ENCODE measurements around the gene CCDC138. TPM values are rescaled to one million over a fixed set of nuclear protein-coding genes. Genes with fewer than 3 reads are reported as not detected.

CCDC138 gene
- total RNA-seq, 4 donors from 2014 or later: 4.2 to 9.2 (median 6.5) TPM

DNA sequence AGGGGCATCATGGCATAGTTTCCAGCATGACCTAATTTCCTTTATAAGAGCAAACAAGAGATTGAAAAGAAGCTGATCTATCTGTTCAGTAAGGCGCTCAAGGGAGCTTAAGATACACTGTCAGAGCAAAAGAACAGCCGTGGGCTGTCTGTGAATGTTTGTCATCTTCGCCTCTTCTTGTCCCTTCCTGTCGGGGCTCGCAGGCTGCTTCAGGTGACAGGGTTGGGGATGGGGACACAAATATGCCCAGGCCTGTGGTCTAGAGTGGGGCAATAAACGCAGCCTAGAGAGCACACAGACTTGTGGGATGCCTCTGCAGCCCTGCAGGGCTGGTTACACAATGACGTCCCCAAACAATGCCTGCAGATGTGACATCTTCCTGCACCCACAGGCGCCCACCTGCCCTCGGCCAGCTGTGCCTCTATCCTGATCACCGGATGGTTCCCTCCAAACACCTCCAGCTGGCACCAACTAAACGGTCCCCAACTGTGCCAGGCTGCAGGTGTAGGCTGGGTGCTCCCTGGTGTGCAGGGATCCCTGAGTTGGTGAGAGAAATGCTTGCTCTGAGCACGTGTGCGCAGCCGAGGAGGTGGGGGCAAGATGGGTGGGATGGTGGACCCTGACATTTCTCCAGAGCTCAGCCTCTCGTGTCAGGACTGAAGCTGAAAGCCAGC, 129.7 kb downstream of the CCDC138 start:
- DNase-seq: no peak
- intact Hi-C loops (cut with DNase I): no loop called here

DNA sequence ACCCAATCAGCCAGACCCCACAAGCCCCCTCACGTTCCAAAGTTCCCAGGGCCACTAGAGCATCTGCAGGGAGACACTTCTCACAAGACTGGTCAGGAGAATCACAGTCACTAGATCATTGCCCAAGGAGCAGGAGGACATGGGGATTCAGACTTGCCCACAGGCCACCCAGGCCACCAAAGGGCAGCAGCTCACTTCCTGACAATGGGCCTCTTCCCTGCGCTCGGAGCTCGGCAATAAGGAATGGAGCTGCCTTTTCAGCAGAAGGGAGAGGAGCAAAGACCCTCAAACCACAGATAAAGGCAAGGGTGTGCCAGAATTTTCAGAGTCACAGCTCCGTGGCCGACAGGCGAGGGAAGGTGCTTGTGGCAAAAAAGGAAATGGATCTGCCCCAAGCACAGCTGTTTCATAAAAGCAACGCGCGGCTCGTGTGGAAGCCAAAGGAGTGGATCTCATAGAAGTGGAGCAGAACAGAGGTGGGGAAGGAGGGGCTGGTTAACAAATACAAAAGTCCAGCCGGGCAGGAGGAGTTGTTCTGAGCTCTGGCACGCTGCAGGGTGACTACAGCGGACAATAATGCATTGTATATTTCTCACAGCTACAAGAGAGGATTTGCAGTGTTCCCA, 130.3 kb downstream of the CCDC138 start:
- WGBS, 2 donors: 13 to 29% methylated on average over 10 to 14 of the region's 14 CpGs
- TF ChIP-seq POLR2A (IDR thresholded peaks at IDR 0.05): no peak
- TF ChIP-seq, protein P1, sequence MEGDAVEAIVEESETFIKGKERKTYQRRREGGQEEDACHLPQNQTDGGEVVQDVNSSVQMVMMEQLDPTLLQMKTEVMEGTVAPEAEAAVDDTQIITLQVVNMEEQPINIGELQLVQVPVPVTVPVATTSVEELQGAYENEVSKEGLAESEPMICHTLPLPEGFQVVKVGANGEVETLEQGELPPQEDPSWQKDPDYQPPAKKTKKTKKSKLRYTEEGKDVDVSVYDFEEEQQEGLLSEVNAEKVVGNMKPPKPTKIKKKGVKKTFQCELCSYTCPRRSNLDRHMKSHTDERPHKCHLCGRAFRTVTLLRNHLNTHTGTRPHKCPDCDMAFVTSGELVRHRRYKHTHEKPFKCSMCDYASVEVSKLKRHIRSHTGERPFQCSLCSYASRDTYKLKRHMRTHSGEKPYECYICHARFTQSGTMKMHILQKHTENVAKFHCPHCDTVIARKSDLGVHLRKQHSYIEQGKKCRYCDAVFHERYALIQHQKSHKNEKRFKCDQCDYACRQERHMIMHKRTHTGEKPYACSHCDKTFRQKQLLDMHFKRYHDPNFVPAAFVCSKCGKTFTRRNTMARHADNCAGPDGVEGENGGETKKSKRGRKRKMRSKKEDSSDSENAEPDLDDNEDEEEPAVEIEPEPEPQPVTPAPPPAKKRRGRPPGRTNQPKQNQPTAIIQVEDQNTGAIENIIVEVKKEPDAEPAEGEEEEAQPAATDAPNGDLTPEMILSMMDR (IDR thresholded peaks at IDR 0.05): no peak
- Histone ChIP-seq H3K4me3 (no peak overlapping the region), H3K9me3 (no peaks in the 10 kb centered on the region), H3K27me3 (no peaks in the 10 kb centered on the region), H3K36me3 (no peaks in the 10 kb centered on the region), H3K4me1 (peaks cover 0 to 47% (median 22%) of the 10 kb centered on the region in 3 donors), H3K27ac (peak overlapping the region in 3 of 4 donors; percentile 50 to 77 (median 53))
- DNase-seq: no peak
- intact Hi-C loops (cut with DNase I): no loop called here

More for the DNA sequence above, 129.7 kb downstream of the CCDC138 start:
- no peaks in the 10 kb centered on the region for H3K27me3 ChIP-seq
- H3K27ac ChIP-seq: peak overlapping the region in 2 of 4 donors; percentile 53 to 77
- no peaks in the 10 kb centered on the region for H3K9me3 ChIP-seq
- TF ChIP-seq POLR2A (IDR thresholded peaks at IDR 0.05): no peak
- TF ChIP-seq, protein P1 (IDR thresholded peaks at IDR 0.05): no peak
- no peak overlapping the region for H3K4me3 ChIP-seq
- peaks cover 0 to 41% (median 16%) of the 10 kb centered on the region in 3 donors for H3K4me1 ChIP-seq
- WGBS, 2 donors: 35 to 42% methylated on average over 8 to 9 of the region's 15 CpGs
- H3K36me3 ChIP-seq: no peaks in the 10 kb centered on the region

DNA sequence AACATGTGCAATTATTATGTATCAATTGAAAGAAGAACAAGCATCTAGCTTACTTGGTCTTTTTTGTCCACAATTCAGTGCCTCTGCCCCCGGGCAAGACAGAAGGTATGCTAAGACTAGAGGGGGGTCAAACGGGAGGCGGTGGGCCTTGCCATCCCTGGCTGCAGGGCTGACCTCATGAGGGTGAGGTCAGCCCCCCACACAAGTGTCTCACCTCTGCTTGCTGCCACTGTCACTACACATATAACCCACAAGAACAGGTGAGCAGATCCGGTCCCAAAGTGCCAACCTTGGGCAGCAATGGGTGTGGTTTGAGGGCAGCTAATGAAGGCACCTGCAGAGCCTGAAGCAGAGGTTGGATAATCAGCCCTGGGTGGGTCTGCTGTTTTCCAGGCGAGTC, 131.0 kb downstream of the CCDC138 start:
- 46 to 57% methylated on average over 4 of the region's 5 CpGs for WGBS, 2 donors

DNA sequence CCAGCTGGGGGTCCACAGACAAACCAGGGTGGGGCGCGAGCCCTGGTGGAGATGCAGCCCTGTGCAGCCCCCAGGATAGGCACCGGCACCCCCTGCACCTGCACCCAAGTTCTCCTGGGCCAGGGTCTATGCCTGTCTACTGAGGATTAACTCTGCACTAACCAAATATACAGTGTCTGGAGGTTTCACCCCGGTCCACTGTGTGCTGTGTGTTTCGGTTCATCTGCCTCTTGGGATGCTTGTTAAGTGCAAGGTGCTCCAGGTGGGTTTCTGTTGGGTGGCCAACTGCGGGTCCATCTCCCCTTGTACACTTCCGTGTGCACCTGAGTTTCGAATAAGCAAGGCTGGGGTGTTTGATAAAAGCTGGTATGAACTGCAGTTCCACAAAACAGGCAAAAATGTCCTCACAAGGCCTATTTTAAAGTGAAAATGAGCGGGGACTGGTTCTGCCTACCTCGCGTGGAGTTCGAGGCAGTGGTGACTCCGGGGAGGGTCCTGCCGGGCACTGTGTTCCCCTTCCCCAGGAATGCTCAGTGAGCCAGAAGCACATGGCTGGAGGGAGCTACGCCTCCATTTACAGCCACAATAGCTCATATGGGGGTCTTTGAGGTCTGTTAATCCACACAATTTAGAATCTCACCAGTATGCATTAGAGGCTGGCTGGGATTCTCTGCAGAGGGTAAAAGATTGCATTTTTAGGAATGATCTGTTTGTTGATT, 131.7 kb downstream of the CCDC138 start:
- no peak overlapping the region for H3K27ac ChIP-seq
- H3K36me3 ChIP-seq: no peaks in the 10 kb centered on the region
- DNase-seq: no peak
- peaks cover under 1 to 60% (median 32%) of the 10 kb centered on the region in 3 donors for H3K4me1 ChIP-seq
- WGBS, 2 donors: 78 to 94% methylated on average over 8 to 9 of the region's 15 CpGs
- intact Hi-C loops (cut with DNase I): no loop called here
- H3K4me3 ChIP-seq: no peak overlapping the region
- H3K27me3 ChIP-seq: no peaks in the 10 kb centered on the region
- TF ChIP-seq, protein P1 (IDR thresholded peaks at IDR 0.05): no peak
- TF ChIP-seq POLR2A (IDR thresholded peaks at IDR 0.05): no peak
- no peaks in the 10 kb centered on the region for H3K9me3 ChIP-seq

More for the DNA sequence above, 131.0 kb downstream of the CCDC138 start:
- Histone ChIP-seq H3K36me3 (no peaks in the 10 kb centered on the region), H3K4me3 (no peak overlapping the region), H3K9me3 (no peaks in the 10 kb centered on the region), H3K4me1 (peaks cover 0 to 53% (median 29%) of the 10 kb centered on the region in 3 donors), H3K27ac (peak overlapping the region in 2 of 4 donors; percentile 50 to 77), H3K27me3 (no peaks in the 10 kb centered on the region)
- intact Hi-C loops (cut with DNase I): no loop called here
- TF ChIP-seq POLR2A (IDR thresholded peaks at IDR 0.05): no peak
- DNase-seq: no peak

DNA sequence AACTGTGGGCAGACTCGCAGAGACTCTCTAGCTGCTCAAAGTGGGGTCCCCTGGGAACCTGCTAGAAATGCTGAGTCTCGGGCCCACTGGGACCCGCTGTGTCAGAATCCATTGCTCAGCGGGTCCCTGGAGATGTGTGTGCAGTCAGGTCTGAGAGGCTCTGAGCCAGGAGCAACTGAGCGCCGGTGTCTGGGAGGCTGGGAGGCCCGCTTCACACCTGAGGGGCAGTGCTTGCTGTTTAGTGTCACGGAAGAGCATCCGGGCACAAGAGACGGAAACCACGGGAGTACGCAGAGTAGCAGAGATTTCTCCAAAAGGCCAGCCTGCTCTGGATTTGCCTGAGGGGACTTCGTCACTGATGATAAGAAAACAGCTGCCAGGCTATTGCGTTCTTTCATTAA, 132.4 kb downstream of the CCDC138 start:
- Histone ChIP-seq H3K27me3 (no peaks in the 10 kb centered on the region), H3K9me3 (no peaks in the 10 kb centered on the region), H3K4me3 (no peak overlapping the region), H3K27ac (no peak overlapping the region), H3K4me1 (peaks cover 7 to 66% (median 38%) of the 10 kb centered on the region in 3 donors), H3K36me3 (no peaks in the 10 kb centered on the region)
- TF ChIP-seq, protein P1 (IDR thresholded peaks at IDR 0.05): no peak
- no peak for TF ChIP-seq POLR2A (IDR thresholded peaks at IDR 0.05)
- intact Hi-C loops (cut with DNase I): no loop called here
- WGBS, 2 donors: 89 to 92% methylated on average over 7 to 8 of the region's 14 CpGs
- DNase-seq: no peak
